Breast epithelium (tissue), 3 donors: Measurements from ENCODE around the gene SYT2.

Experiments
- CTCF ChIP-seq, 3 donors: fragments of 450-650 bp; IDR thresholded peaks; one replicate each; pipeline ENCODE4 v1.5.1; 2016 to 2017; ENCODE audit warnings: antibody characterized with exemption in 3 of 3, mild to moderate bottlenecking in 3 of 3, moderate library complexity in 3 of 3
- POLR2A ChIP-seq: fragments of 450-650 bp; IDR thresholded peaks from one replicate; pipeline ENCODE4 v1.6.1; 2016; ENCODE audit warnings: antibody characterized with exemption, mild to moderate bottlenecking, moderate library complexity
- POLR2AphosphoS5 ChIP-seq, 3 donors: sonication (generic); formaldehyde crosslinking; IDR thresholded peaks; one replicate each; pipeline ENCODE4 v1.6.1; 2017; ENCODE audit warnings: antibody characterized with exemption in 3 of 3

- no peak for TF ChIP-seq CTCF (IDR thresholded peaks at IDR 0.05)
- TF ChIP-seq POLR2AphosphoS5 (IDR thresholded peaks at IDR 0.05) = no peak
- no peak for TF ChIP-seq POLR2A
Measured at GRCh38 chr1:202754293-202754692, 44.0 kb upstream of the SYT2 start.
